Measurements from ENCODE around the gene KDELR3. TPM values are rescaled to one million over a fixed set of nuclear protein-coding genes. Genes with fewer than 3 reads are reported as not detected.

Gene KDELR3
- 0.56 TPM for polyA plus RNA-seq

- Mint-ChIP-seq H3K4me3 (peak within 1 kb of the TSS; percentile 48 to 93 (median 80)), H3K27ac (peak within 1 kb of the TSS in 1 of 3 donors; percentile 73), H3K9me3 (peaks cover 0 to 2% (median 0%) of the 10 kb centered on the region in 3 donors), H3K36me3 (peaks cover 2% of the 10 kb centered on the region), H3K27me3 (peaks cover 34% of the 10 kb centered on the region), H3K4me1 (peaks cover 4 to 9% (median 5%) of the 10 kb centered on the region in 3 donors)
Observed at GRCh38 chr22:38467904-38468442, at the start of gene KDELR3. TSS of gene KDELR3 (plus strand) at chr22:38468096. CDS start at chr22:38468234, 138 bp downstream.

DNA sequence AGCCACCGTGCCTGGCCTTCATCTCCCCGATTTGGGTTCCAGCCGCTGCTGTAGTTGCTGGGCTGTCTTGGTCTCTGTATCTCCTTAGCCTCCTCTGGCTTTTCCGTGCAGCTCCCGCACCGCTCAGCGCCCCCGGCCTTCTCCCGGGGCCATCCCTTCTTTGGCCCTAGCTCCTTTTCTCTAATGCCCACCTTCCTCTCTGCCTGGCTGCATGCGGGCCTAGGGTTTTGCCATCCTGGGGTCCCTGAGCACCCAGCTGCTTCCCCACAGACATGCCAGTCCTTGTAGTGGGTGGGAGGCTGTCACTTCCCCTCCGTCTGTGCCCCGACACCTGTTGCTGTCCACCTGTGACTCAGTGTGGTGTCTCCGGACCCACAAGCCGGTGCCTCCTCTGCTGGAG lies 49.3 kb upstream of the KDELR3 start:
- Mint-ChIP-seq H3K27me3 (no peaks in the 10 kb centered on the region), H3K4me1 (peaks cover 0 to 4% (median 3%) of the 10 kb centered on the region in 3 donors), H3K4me3 (no peak overlapping the region), H3K36me3 (peaks cover 1% of the 10 kb centered on the region), H3K27ac (no peak overlapping the region), H3K9me3 (no peaks in the 10 kb centered on the region)

GRCh38 chr22:38419121-38419857 lies 48.6 kb upstream of the KDELR3 start:
- Mint-ChIP-seq H3K9me3 (no peaks in the 10 kb centered on the region), H3K36me3 (peaks cover 1% of the 10 kb centered on the region), H3K27ac (no peak overlapping the region), H3K27me3 (no peaks in the 10 kb centered on the region), H3K4me1 (peaks cover 0 to 3% (median 2%) of the 10 kb centered on the region in 3 donors), H3K4me3 (no peak overlapping the region)

DNA sequence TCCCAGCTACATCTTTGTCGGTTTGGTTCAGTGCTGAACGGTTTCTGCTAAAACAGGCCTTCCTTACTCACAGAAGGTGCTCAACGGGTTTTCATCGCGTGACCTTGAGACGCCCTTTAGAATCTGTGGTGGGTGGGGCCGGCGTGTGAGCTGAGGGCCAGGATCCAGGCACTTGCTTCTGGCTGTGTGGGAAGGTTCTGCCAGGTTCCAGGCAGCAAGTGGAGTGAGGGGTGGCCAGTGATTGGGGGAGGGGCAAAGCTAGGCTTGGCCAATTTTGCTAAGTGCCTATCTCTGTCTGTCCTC lies 48.1 kb upstream of the KDELR3 start:
- H3K4me3 Mint-ChIP-seq = no peak overlapping the region

DNA sequence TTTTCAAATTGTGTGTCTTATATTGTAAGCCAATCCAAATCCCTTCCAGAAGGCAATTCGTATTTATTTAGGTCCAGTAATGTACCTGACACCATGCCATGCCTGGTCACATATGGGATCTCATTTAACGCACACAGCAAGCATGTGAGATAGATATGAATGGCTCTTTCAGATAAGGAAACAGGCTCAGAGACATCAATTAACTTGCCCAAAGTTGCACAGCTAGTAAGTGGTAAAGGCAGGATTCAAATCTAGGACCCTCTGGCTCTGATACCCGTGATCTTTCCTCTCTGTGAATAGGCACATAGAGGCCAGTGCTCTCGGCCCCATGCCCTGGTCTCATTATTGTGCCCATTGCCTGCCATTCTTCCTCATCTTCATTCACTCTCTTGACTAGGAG lies 47.2 kb upstream of the KDELR3 start:
- H3K27ac Mint-ChIP-seq = no peak overlapping the region
- no peaks in the 10 kb centered on the region for H3K27me3 Mint-ChIP-seq
- H3K9me3 Mint-ChIP-seq = no peaks in the 10 kb centered on the region
- no peak overlapping the region for H3K4me3 Mint-ChIP-seq
- peaks cover 1% of the 10 kb centered on the region for H3K36me3 Mint-ChIP-seq
- peaks cover 0 to 4% (median 2%) of the 10 kb centered on the region in 3 donors for H3K4me1 Mint-ChIP-seq

More for the DNA sequence above, 48.1 kb upstream of the KDELR3 start:
- Mint-ChIP-seq H3K9me3 (no peaks in the 10 kb centered on the region), H3K36me3 (peaks cover 1% of the 10 kb centered on the region), H3K27me3 (no peaks in the 10 kb centered on the region), H3K4me1 (peaks cover 0 to 3% (median 2%) of the 10 kb centered on the region in 3 donors), H3K27ac (no peak overlapping the region)

DNA sequence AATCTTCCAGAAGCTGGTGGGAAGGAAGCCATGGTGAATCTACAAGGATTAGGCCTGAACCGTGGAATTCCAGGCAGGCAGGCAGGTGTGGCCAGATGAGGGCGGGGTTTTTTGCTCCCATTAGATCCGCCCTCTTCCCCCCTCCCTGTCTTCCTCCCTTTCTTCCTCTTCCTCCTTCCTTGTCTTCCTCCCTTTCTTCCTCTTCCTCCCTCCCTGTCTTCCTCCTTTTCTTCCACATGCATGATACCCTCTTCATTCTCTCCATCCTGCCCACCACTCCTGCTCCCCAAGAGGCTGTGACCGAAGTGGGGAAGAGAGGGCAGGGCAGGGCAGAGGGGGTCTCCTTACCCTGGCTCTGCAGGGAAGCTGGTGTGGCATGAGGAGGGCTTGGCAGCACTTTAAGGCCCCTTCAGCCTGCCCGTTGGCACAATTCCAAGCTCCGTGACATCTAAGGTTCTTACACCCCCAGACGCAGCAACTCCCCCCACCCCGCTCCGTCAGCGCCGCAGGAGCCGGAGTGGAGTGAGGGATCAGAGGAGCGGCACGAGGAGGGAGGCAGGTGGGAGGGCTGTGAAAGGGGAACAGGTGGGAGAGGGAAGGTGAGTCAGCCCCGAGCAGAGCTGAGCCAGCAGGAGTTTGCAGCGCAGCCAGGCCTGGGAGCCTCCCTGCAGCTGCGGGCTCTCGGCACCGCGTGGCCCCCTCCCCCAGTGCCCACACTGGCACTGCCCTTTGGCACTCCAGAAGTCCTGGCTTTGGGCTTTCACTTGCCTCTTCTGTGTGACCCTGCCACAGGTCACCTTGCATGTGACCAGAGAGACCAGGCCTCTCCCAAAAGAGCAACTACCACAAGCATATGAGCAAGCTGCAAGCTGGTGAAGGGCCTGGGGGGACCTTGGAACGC lies 45.0 kb upstream of the KDELR3 start:
- peaks cover 0 to 4% (median 2%) of the 10 kb centered on the region in 3 donors for H3K4me1 Mint-ChIP-seq
- H3K9me3 Mint-ChIP-seq = no peaks in the 10 kb centered on the region
- H3K4me3 Mint-ChIP-seq = no peak overlapping the region
- no peaks in the 10 kb centered on the region for H3K27me3 Mint-ChIP-seq
- peaks cover 1% of the 10 kb centered on the region for H3K36me3 Mint-ChIP-seq
- H3K27ac Mint-ChIP-seq = peak overlapping the region in 1 of 3 donors; percentile 81

DNA sequence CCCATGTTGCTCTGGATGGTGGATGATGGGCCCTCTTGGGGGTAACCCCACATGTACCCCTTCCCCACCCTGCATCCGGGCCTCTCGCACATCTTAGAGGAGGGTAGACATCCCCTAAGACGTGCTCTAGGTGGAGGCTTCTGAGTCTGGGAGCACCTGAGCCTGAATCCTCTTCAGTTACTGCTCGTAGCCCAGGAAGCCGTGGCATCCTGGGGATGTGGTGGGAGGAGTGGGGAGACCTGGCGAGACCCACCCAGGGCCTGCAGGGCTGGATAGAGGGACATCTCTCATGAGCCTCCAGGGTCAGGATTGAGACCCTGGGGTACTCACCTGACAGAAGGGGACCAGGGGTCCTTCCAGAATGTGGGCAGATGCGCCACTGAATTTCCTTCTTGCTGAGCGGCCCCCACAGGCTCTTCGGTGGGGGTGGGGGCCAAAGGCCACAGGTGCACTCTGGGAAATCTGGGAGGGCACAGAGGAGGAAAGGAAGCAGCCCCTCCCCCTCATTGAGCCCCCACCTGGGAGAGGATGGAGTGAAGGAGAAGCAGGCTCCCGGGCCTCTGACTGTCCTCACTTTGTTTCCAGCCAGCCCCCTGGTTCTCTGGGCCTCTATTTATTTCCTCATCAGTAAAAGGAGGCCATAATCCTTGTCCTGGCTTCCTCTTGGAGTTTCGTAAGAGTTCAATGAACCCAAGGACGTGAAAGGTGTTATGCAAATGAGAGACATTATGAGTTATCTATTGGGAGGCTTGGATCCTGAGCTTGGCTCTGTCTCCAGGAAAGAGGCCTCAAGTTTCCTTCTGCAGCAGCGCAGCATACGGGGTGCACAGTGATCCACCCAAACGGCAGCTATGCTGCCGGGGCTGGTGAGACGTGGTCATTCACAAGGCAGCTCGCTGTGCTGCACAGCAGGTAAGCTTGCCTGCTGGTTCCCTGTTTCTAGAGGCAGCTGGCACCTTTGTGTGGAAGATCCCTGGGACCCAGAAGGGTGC lies 44.1 kb upstream of the KDELR3 start:
- no peaks in the 10 kb centered on the region for H3K27me3 Mint-ChIP-seq
- H3K9me3 Mint-ChIP-seq = no peaks in the 10 kb centered on the region
- no peak overlapping the region for H3K27ac Mint-ChIP-seq
- peaks cover 0 to 3% (median 2%) of the 10 kb centered on the region in 3 donors for H3K4me1 Mint-ChIP-seq
- no peak overlapping the region for H3K4me3 Mint-ChIP-seq
- peaks cover 1% of the 10 kb centered on the region for H3K36me3 Mint-ChIP-seq

GRCh38 chr22:38424525-38425080 lies 43.3 kb upstream of the KDELR3 start:
- no peak overlapping the region for H3K4me3 Mint-ChIP-seq
- peaks cover 0 to 2% (median 1%) of the 10 kb centered on the region in 3 donors for H3K4me1 Mint-ChIP-seq
- H3K27ac Mint-ChIP-seq = peak overlapping the region in 2 of 3 donors; percentile 59 to 74
- H3K9me3 Mint-ChIP-seq = no peaks in the 10 kb centered on the region
- no peaks in the 10 kb centered on the region for H3K27me3 Mint-ChIP-seq
- H3K36me3 Mint-ChIP-seq = no peaks in the 10 kb centered on the region

DNA sequence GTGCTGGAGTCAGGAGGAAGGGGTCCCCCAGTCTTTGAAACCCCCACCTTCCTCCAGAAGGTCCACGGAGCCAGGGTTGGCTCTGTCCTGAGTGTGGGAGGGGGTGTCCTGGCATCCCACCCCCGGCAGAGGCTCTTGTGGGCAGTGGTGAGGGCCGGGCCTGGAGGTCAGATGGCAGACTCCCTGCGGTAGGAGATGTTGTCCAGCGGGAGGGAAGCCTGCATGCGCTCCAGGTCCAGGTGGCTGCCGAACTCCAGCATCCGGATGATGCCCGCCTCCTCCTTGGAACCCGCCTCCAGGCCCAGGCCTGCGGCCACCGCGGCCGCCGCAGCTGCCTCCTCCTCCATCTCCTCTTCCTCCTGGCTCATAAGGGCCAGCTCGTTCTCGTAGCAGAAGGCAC lies 41.3 kb upstream of the KDELR3 start:
- Mint-ChIP-seq H3K9me3 (no peaks in the 10 kb centered on the region), H3K27me3 (no peaks in the 10 kb centered on the region), H3K4me1 (peaks cover 0 to 2% (median 1%) of the 10 kb centered on the region in 3 donors), H3K36me3 (no peaks in the 10 kb centered on the region), H3K27ac (no peak overlapping the region), H3K4me3 (no peak overlapping the region)

DNA sequence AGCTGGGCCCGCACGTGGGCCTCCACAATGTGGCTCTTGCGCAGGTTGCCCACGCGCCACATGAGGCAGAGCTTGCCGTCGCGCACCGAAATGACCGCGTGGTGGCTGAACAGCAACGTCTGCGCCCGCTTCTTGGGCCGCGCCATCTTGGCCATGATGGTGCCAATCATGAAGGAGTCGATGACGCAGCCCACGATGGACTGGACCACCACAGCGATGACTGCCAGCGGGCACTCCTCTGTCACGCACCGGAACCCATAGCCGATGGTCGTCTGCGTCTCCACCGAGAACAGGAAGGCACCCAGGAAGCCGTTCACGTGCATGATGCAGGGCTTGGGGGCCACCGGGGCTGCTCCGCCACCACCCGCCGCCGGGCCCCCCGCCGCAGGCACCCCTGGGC lies 40.4 kb upstream of the KDELR3 start:
- no peak overlapping the region for H3K4me3 Mint-ChIP-seq
- peaks cover 2% of the 10 kb centered on the region for H3K27me3 Mint-ChIP-seq
- peaks cover 0 to 2% (median 1%) of the 10 kb centered on the region in 3 donors for H3K4me1 Mint-ChIP-seq
- H3K36me3 Mint-ChIP-seq = no peaks in the 10 kb centered on the region
- no peaks in the 10 kb centered on the region for H3K9me3 Mint-ChIP-seq
- H3K27ac Mint-ChIP-seq = no peak overlapping the region

DNA sequence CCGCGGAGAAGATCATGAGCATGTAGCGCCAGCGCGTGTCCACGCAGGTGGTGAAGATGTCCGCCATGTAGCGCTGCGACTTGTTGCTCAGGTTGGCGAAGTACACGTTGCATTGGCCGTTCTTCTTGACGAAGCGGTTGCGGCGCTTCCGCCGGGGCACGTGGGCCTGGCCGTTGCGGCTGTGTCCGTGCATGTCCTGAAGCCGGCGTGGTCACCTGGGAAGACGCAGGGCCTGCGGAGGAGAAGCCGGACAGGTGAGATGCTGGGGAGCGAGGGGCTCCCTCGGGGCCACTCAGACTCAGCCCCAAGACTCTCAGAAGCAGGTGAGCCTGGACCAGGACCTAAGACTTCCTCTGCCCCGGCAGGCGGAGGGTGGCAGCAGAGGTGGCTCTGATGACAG lies 40.0 kb upstream of the KDELR3 start:
- Mint-ChIP-seq H3K36me3 (no peaks in the 10 kb centered on the region), H3K4me3 (no peak overlapping the region), H3K4me1 (peaks cover 0 to 2% (median 1%) of the 10 kb centered on the region in 3 donors), H3K9me3 (no peaks in the 10 kb centered on the region), H3K27me3 (peaks cover 2% of the 10 kb centered on the region), H3K27ac (peak overlapping the region in 1 of 3 donors; percentile 71)

- Mint-ChIP-seq H3K9me3 (no peaks in the 10 kb centered on the region), H3K4me1 (peaks cover 0 to 2% (median 1%) of the 10 kb centered on the region in 3 donors), H3K36me3 (no peaks in the 10 kb centered on the region), H3K27me3 (peaks cover 4% of the 10 kb centered on the region), H3K27ac (peak overlapping the region in 1 of 3 donors; percentile 71), H3K4me3 (peak overlapping the region in 1 of 4 donors; percentile 72)
Observed at GRCh38 chr22:38428714-38429113, 39.2 kb upstream of the KDELR3 start.

DNA sequence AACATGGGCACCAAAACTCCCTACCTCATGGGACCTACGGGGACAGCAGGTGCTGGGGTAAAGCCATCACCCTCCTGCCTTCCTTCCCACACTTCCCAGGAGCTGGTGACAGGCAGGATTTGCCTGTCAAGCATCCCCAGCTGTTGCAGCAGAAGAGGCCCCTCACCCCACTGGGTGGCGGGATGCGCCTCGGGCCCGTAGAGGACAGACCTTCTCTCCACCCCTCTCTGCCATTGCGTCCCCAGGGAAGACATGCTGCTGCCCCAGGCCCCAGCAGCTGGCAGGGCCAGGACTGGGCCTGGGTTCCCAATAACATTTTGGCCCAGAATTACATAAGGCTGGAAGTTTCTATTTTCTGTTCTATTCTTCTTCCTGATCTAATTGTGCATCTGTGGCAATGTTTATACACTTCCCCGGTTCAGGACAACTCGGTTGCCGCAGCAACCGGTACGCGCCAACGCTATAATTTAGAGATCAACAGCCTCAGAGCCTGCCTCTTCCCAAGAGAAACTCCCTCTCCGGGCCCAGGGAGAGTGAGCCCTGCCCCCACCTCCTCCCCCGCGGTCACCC lies 38.3 kb upstream of the KDELR3 start:
- Mint-ChIP-seq H3K4me1 (peaks cover 0 to 2% (median 1%) of the 10 kb centered on the region in 3 donors), H3K36me3 (no peaks in the 10 kb centered on the region), H3K4me3 (no peak overlapping the region), H3K9me3 (no peaks in the 10 kb centered on the region), H3K27ac (peak overlapping the region in 1 of 3 donors; percentile 69), H3K27me3 (peaks cover 7% of the 10 kb centered on the region)

Measured in IgD-negative memory B cell (primary cell).